ENCODE measurements around the gene ZNF764.
"Not testable (repeated sequence)": the region's sequence is repeated elsewhere in the genome, so short reads cannot be mapped to it uniquely, and the experiment has no call there.

ZNF764 gene

DNA sequence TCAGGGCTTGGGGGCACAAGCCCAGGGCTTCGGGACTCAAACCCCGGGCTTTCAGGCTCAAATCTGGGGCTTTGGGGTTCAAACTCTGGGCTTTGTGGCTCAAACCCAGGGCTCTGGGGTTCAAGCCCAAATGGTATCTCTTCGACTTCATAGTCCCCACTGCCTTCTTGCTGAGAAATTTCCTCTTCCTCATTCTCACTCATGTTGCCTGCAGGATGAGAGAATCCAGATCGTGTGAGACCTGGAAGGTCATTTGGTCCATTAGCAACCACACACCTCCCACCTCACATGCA lies 32.4 kb downstream of the ZNF764 start:
- Mint-ChIP-seq H3K4me3 (peak overlapping the region; percentile 67 to 74), H3K27ac (no peak overlapping the region), H3K9me3 (no peaks in the 10 kb centered on the region), H3K36me3 (ENCODE audit: insufficient read depth) (peaks cover 36% of the 10 kb centered on the region), H3K4me1 (ENCODE audit: low read depth in 2 of 2) (peaks cover 15 to 25% of the 10 kb centered on the region in 2 donors), H3K27me3 (no peaks in the 10 kb centered on the region)
- no peak for ATAC-seq (replicated peaks)
- DNase-seq: no peak

DNA sequence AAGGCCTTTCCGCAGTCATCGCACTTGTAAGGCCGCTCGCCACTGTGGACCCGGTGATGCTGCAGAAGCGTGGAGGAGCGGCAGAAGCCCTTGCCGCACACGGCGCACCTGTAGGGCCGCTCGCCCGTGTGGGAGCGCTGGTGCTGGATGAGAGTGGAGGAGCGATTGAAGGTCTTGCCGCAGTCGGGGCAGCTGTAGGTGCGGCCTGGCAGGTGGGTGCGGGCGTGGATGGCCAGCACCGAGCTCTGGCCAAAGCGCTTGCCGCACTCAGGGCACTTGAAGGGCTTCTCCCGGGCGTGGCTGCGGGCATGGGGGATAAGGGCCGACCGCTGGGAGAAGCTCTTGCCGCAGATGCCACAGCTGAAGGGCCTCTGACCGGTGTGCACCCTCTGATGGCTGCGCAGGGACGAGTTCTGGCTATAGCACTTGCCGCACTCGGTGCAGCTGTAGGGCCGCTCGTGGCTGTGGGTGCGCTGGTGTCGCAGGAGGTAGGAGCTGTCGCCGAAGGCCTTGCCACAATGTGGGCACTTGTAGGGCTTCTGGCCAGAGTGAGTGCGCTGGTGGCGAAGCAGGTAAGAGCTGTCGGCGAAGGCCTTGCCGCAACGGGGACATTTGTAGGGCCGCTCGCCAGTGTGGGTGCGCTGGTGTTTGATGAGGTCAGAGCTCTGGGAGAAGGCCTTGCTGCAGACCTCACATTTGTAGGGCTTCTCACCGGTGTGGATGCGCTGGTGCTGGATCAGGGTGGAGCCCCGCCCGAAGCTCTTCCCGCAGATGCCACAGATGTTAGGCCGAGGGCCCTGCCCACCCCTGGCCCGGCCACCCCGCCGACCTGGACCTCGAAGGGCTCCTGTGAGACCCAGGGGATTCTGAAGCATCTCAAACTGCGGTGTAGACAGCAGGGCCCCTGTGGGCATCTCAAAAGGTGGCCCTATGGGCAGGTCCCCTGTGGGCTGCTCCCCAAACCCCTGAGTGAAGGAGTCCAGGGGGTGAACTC lies 33.3 kb downstream of the ZNF764 start:
- DNase-seq: no peak
- Mint-ChIP-seq H3K4me3 (peak overlapping the region in 1 of 2 donors; percentile 26), H3K4me1 (ENCODE audit: low read depth in 2 of 2) (peaks cover 14 to 25% of the 10 kb centered on the region in 2 donors), H3K27me3 (no peaks in the 10 kb centered on the region), H3K27ac (peak overlapping the region in 1 of 2 donors; percentile 38), H3K9me3 (no peaks in the 10 kb centered on the region), H3K36me3 (ENCODE audit: insufficient read depth) (peaks cover 42% of the 10 kb centered on the region)
- no peak for ATAC-seq (replicated peaks)

DNA sequence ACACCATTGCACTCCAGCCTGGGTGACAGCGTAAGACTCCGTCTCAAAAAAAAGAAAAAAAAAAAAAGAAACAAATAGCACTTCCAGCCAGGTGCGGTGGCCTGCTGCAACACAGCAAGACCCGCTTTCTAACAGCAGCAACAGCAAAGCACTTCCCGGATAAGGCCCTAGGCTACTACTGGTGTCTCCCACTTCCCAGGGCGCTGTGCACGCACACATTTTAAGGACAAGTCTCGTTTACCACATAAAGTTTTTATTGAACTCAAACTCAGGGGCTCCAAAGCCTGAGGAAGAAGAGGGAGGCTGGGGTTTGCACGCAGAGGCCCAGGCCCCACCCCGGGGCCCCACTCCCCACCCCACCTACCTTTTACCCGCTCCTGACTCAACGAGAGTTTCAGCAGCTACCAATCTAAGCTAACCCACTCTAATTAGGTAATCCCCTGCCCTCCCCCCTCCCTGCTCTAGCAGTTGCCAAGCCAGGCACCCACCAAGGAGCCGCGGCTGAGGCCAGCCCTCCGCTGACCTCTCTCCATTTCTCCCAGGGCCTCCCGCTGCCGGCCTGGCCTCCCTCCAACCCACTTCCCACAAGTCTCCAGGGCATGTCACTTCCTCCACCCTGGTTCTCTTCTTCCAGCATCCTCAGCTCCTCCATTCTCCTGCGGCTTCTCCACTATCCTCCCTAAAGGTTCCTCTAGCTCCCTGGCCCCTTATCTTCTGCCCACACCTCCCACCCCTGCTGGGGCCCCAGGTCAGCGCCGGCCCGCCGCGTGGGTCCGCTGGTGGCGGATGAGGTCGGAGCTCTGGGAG lies 34.2 kb downstream of the ZNF764 start:
- H3K9me3 Mint-ChIP-seq: no peaks in the 10 kb centered on the region
- H3K4me1 Mint-ChIP-seq (ENCODE audit: low read depth in 2 of 2): peaks cover 20 to 25% of the 10 kb centered on the region in 2 donors
- ATAC-seq (replicated peaks): no peak
- H3K36me3 Mint-ChIP-seq (ENCODE audit: insufficient read depth): peaks cover 51% of the 10 kb centered on the region
- peak overlapping the region in 1 of 2 donors; percentile 51 for H3K27ac Mint-ChIP-seq
- no peaks in the 10 kb centered on the region for H3K27me3 Mint-ChIP-seq
- no peak for DNase-seq
- no peak overlapping the region for H3K4me3 Mint-ChIP-seq

DNA sequence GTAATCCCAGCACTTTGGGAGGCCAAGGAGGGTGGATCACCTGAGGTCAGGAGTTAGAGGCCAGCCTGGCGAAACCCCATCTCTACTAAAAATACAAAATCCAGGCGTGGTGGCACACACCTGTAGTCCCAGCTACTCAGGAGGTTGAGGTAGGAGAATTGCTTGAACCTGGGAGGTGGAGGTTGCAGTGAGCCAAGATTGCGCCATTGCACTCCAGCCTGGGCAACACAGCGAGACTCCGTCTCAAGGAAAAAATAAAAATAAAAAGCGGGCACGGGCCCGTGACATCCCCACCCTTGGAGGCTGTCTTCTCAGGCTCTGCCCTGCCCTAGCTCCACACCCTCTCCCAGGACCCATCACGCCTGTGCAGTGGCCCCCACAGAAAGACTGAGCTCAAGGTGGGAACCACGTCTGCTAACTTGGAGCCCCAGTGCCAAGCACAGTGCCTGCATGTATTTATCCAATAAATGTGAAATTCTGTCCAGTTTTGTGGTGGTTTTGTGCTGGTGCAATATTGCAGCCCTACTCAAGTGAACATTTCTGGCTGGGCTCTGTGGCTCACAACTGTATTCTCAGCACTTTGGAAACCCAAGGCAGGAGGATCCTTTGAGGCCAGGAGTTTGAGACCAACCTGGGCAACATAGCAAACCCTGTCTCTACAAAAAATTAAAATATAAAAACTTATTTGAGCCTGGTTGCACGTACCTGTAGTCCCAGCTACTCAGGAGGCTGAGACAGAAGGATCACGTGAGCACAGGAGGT lies 35.3 kb downstream of the ZNF764 start:
- ATAC-seq (replicated peaks); H3K9me3 Mint-ChIP-seq; H3K27me3 Mint-ChIP-seq; DNase-seq; H3K4me3 Mint-ChIP-seq: not testable (repeated sequence)
- H3K36me3 Mint-ChIP-seq (ENCODE audit: insufficient read depth): peaks cover 61% of the 10 kb centered on the region
- peaks cover 23 to 26% of the 10 kb centered on the region in 2 donors for H3K4me1 Mint-ChIP-seq (ENCODE audit: low read depth in 2 of 2)
- H3K27ac Mint-ChIP-seq: peak overlapping the region; percentile 26 to 51

DNA sequence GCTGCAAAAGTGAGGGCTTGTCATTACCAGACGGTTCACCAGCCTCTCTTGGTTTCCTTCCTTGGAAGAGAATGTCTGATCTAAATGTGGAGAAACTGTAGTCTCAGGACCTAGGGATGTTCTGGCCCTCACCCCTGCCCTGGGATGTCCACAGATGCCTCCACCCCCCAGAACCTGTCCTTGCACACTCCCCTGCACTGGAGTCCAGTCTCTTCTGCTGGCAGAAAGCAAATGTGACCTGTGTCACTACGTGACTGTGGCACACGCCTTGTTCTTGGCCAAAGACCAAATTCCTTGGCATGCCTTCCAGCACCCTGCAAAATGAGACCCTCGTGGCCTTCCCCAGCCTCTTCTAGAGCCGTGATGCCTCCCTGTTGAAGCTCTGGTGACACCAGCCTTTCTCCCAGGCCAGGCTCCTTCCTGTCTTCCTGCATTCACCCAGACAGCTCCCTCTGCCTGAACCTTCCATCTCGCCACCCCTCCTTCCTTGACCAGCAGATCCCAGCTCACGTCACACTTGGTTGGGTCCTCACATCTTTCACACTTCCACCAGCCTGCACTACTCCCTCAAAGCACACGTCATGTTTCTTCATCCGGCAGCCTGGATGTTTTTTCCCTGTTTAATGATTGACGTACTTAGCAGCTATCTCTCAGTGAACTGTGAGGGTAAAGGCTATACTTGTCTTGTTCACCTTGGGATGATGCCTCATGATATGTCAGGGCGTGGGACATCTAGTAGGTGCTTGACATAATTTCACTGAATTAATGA lies 36.1 kb downstream of the ZNF764 start:
- H3K27ac Mint-ChIP-seq: peak overlapping the region; percentile 26 to 44
- peaks cover 65% of the 10 kb centered on the region for H3K36me3 Mint-ChIP-seq (ENCODE audit: insufficient read depth)
- no peaks in the 10 kb centered on the region for H3K27me3 Mint-ChIP-seq
- H3K4me3 Mint-ChIP-seq: peak overlapping the region in 1 of 2 donors; percentile 2
- no peaks in the 10 kb centered on the region for H3K9me3 Mint-ChIP-seq
- peaks cover 19% of the 10 kb centered on the region in 2 donors for H3K4me1 Mint-ChIP-seq (ENCODE audit: low read depth in 2 of 2)
- no peak for ATAC-seq (replicated peaks)
- DNase-seq: no peak

DNA sequence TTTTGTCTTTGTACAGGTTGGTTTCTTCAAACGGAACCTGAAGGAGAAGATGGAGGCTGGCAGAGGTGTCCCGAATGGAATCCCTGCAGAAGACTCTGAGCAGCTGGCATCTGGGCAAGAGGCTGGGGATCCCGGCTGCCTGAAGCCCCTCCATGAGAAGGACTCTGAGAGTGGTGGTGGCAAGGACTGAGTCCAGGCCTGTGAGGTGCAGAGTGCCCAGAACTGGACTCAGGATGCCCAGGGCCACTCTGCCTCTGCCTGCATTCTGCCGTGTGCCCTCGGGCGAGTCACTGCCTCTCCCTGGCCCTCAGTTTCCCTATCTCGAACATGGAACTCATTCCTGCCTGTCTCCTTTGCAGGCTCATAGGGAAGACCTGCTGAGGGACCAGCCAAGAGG lies 36.7 kb downstream of the ZNF764 start:
- Mint-ChIP-seq H3K36me3 (ENCODE audit: insufficient read depth) (peaks cover 70% of the 10 kb centered on the region), H3K4me3 (no peak overlapping the region), H3K4me1 (ENCODE audit: low read depth in 2 of 2) (peaks cover 19 to 21% of the 10 kb centered on the region in 2 donors), H3K9me3 (no peaks in the 10 kb centered on the region), H3K27me3 (no peaks in the 10 kb centered on the region), H3K27ac (peak overlapping the region; percentile 26 to 49)
- ATAC-seq (replicated peaks): no peak
- DNase-seq: no peak

DNA sequence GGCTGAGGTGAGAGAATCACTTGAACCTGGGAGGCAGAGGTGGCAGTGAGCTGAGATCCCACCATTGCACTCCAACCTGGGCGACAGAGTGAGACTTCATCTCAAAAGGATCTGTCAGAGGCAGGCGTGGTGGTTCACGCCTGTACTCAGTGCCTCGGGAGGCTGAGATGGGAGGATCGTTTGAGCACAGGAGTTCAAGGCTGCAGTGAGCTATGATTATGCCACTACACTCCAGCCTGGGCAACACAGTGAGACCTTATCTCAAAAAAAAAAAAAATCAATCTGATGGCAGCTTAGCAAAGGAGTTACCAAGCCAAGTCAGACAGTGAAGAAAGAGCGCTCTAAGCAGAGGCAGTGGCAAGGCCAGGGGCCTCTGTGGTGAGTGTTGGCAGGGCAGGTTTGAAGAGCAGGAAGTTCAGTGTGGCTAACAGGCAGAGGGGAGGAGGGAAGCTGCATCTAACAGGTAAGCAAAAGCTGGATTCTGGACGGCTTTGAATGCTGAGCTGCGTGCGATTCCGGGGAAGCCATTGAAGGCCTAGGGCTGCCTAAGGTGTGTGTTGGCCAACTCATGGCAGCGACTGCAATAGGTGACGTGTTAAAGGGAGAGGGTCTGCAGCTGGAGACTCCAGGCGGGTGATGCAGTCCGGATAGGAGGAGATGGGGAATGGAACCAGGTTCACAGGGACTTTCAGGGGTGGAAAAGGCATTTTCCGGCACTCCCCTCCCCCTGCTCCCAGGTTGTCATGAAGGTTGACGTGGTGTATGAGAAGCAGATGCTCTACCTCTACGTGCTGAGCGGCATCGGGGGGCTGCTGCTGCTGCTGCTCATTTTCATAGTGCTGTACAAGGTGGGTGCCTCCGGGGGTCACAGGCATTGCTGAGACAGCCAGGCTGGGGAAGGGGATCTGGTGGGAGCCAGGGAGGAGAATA lies 38.8 kb downstream of the ZNF764 start:
- ATAC-seq (replicated peaks) (peak; percentile 51), DNase-seq (no peak)
- no peaks in the 10 kb centered on the region for H3K27me3 Mint-ChIP-seq
- H3K27ac Mint-ChIP-seq: peak overlapping the region; percentile 52 to 53
- peaks cover 11 to 25% of the 10 kb centered on the region in 2 donors for H3K4me1 Mint-ChIP-seq (ENCODE audit: low read depth in 2 of 2)
- no peaks in the 10 kb centered on the region for H3K9me3 Mint-ChIP-seq
- H3K36me3 Mint-ChIP-seq (ENCODE audit: insufficient read depth): peaks cover 87% of the 10 kb centered on the region
- no peak overlapping the region for H3K4me3 Mint-ChIP-seq

DNA sequence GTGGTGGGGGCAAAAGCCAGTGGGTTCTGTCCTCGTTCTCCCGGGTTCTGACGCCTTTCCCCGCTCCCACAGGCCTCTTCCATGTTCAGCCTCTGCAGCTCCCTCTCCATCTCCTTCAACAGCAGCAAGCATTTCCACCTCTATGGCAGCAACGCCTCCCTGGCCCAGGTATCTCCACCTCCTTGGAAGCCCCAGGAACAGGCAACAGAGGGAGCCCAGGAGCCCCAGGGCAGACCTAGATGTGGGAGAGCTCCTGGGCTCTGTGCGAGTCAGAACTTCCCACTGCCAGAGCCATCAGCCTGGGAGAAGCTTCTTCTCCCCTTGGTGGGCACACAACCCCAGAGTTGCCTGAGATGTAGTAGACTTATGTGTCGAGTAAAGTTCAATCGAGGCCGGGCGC lies 39.6 kb downstream of the ZNF764 start:
- Mint-ChIP-seq H3K27me3 (no peaks in the 10 kb centered on the region), H3K27ac (peak overlapping the region; percentile 77 to 84), H3K36me3 (ENCODE audit: insufficient read depth) (peaks cover 92% of the 10 kb centered on the region), H3K4me3 (no peak overlapping the region), H3K9me3 (no peaks in the 10 kb centered on the region), H3K4me1 (ENCODE audit: low read depth in 2 of 2) (peaks cover 11 to 25% of the 10 kb centered on the region in 2 donors)
- no peak for DNase-seq
- no peak for ATAC-seq (replicated peaks)

DNA sequence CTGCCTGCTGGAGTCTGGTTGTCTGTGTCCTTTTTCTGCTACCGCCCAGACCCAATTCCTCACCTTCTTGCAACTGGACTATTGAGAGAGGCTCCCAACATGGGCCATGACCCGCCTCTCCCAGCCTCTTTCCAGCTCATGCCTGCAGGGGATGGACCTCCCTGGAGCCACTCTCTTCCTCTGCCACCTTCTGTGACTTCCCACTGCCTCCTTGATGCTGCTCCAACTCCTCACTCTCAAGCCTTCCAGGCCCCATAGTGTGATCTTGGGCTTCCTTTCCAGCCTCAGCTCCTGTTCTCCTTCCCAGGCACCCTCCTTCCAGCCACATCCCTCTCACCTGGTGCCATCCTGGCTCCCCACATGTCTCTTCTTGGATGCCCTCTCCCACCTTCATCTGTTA lies 42.9 kb downstream of the ZNF764 start:
- no peak for ATAC-seq (replicated peaks)
- Mint-ChIP-seq H3K27me3 (no peaks in the 10 kb centered on the region), H3K36me3 (ENCODE audit: insufficient read depth) (peaks cover 100% of the 10 kb centered on the region), H3K27ac (peak overlapping the region in 1 of 2 donors; percentile 75), H3K4me3 (no peak overlapping the region), H3K4me1 (ENCODE audit: low read depth in 2 of 2) (peaks cover 25 to 34% of the 10 kb centered on the region in 2 donors), H3K9me3 (no peaks in the 10 kb centered on the region)
- no peak for DNase-seq

DNA sequence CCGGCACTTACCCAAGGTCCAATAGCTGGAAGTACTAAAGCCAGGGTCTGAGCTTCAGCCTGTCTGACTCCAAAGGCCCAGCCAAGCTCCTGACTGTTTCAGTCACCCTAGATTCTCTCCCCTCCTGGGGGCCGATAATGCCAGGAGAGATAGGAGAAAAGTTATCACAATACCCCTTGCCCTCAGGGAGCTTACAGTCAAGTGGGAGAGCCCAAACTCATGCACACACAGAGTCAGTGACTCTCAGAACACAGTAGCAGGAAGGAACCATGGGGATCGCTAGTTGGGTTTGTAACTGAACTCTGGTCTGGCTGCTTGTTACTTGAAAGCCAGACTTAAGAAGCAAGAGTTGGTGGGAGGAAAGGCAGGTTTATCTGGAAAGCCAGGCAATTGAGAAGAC lies 46.7 kb downstream of the ZNF764 start:
- Mint-ChIP-seq H3K4me3 (no peak overlapping the region), H3K27ac (peak overlapping the region in 1 of 2 donors; percentile 68), H3K27me3 (no peaks in the 10 kb centered on the region), H3K9me3 (no peaks in the 10 kb centered on the region), H3K36me3 (ENCODE audit: insufficient read depth) (peaks cover 100% of the 10 kb centered on the region), H3K4me1 (ENCODE audit: low read depth in 2 of 2) (peaks cover 17 to 20% of the 10 kb centered on the region in 2 donors)
- DNase-seq (no peak), ATAC-seq (replicated peaks) (no peak)

DNA sequence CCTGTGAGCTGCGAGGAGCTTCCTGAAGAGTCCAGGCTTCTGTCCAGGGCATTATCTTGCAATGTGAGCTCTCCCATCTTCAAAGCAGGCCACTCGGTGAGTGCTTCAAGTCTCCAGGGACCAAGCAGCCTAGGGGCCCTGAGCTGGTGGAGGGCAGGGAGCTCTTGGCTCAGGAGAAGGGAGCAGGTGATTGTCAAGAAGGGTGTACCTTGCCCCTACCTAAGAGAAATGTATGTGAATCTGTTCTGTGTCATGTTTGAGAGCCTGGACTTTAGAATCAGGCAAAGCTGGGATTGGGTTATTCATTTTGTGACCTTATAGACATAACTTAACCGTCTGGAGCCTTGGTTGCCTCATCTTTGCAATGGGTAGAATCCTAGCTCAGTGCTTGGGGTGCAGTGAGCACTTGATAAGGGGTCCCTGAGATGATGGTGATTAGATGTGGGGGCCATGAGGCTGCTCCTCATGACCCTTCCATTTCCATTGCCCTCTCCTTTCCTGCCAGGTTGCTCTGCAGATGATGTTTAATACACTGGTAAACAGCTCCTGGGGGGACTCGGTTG lies 47.7 kb downstream of the ZNF764 start:
- Mint-ChIP-seq H3K4me3 (no peak overlapping the region), H3K4me1 (ENCODE audit: low read depth in 2 of 2) (peaks cover 14 to 20% of the 10 kb centered on the region in 2 donors), H3K27ac (peak overlapping the region; percentile 38 to 68), H3K9me3 (no peaks in the 10 kb centered on the region), H3K36me3 (ENCODE audit: insufficient read depth) (peaks cover 100% of the 10 kb centered on the region), H3K27me3 (no peaks in the 10 kb centered on the region)
- no peak for ATAC-seq (replicated peaks)
- DNase-seq: no peak

All from effector memory CD8-positive, alpha-beta T cell (primary cell).